Ovary (tissue), 9 donors: ENCODE data around the gene OR2AG1. TPM values are rescaled to one million over a fixed set of nuclear protein-coding genes. Genes with fewer than 3 reads are reported as not detected.

Source experiments
- DNase-seq, 5 donors: peaks; one replicate each; pipeline ENCODE4 v3.0.0-alpha.2; 2019 to 2020
- H3K27ac ChIP-seq, 2 donors: fragments of 200-600 bp; one replicate each; pipeline versions ENCODE4 v1.5.1 to v1.8.0; 2019 to 2022
- H3K27me3 ChIP-seq: fragments of 200-600 bp; one replicate; pipeline ENCODE4 v1.8.0; 2022
- H3K36me3 ChIP-seq: fragments of 200-600 bp; sonication (generic); one replicate; pipeline ENCODE4 v1.5.1; 2019
- H3K4me1 ChIP-seq: one replicate; pipeline ENCODE4 v1.8.1; 2013; ENCODE audit warnings: mild to moderate bottlenecking, moderate library complexity; ENCODE audit not compliant: insufficient read depth
- H3K4me3 ChIP-seq: fragments of 200-600 bp; sonication (generic); one replicate; pipeline ENCODE4 v1.5.1; 2017
- H3K9me3 ChIP-seq, 2 donors: fragments of 200-600 bp in 1 of 2; sonication (generic) in 1 of 2; one replicate each; pipeline versions ENCODE4 v1.5.1 to v1.8.1; 2013 to 2019; ENCODE audit warnings: mild to moderate bottlenecking in 1 of 2, moderate library complexity in 1 of 2
- CTCF ChIP-seq, 3 donors: fragments of 450-650 bp in 2 of 3; fragments of 200-600 bp in 1 of 3; IDR thresholded peaks; one replicate each; pipeline versions ENCODE4 v1.5.1 to v1.8.0; 2016 to 2022; ENCODE audit warnings: antibody characterized with exemption in 3 of 3, mild to moderate bottlenecking in 1 of 3
- EP300 ChIP-seq: sonication (generic); formaldehyde crosslinking; IDR thresholded peaks from one replicate; pipeline ENCODE4 v1.6.1; 2017; ENCODE audit warnings: antibody characterized with exemption
- POLR2A ChIP-seq: fragments of 450-650 bp; IDR thresholded peaks from one replicate; pipeline ENCODE4 v1.6.1; 2017; ENCODE audit warnings: antibody characterized with exemption, mild to moderate bottlenecking, moderate library complexity
- WGBS, 3 donors: extraction: QIAGEN DNeasy Blood & Tissue Kit in 1 of 3; methylation state at CpG; one replicate each; pipeline versions ENCODE4 v1.1.5 to v1.1.7; 2013 to 2017; 5-methylcytosine and 5-hydroxymethylcytosine counted together
- intact Hi-C, 4 donors: fragments of 100-400 bp; cut with DNase I; formaldehyde crosslinking; loops; one replicate each; pipeline versions ENCODE4 v1.11.0 to v1.15.1; 2022 to 2023
- polyA plus RNA-seq, 2 donors: library from polyadenylated mRNA; stranded (reverse); fragments of 200-250 nt in 1 of 2; fragments of 350-450 nt in 1 of 2; fragmentation: Illumina TruSeq in 1 of 2; extraction: RNeasy Lipid Tissue Mini Kit (QIAGEN cat#74804) in 1 of 2; gene quantifications; one replicate each; pipeline ENCODE4 v1.2.3, GENCODE V29; 2013 to 2014
- total RNA-seq, 7 donors: library from RNA; depleted of rRNA in 2 of 7; stranded (reverse); fragments of >200 nt in 2 of 7; fragmentation: NEBNext Ultra II Directional in 3 of 7; extraction: Animal tissue kit (Norgen Biotek cat#: 25700) in 3 of 7; gene quantifications; one replicate each; pipeline versions ENCODE4 v1.1.0 to v1.2.4, GENCODE V29; 2016 to 2023
- donor health status: DM: no; HTN: no; CAD: no; lungs with moderate emphysema.
- donor health status: DM: no; HTN: no; CAD: no.
- donor health status: Bipolar disorder and iron deficiency.
- donor health status: DM: yes; HTN: yes; CAD: no.
- donor health status: DM: no; HTN: no; CAD: no.
- donor health status: DM: yes; HTN: yes; CAD: no.

Gene OR2AG1
- total and polyA plus RNA-seq, 9 donors = not detected

- Histone ChIP-seq H3K4me1 (no peaks in the 10 kb centered on the region), H3K27ac (no peak overlapping the region), H3K27me3 (no peaks in the 10 kb centered on the region), H3K9me3 (no peaks in the 10 kb centered on the region), H3K36me3 (no peaks in the 10 kb centered on the region), H3K4me3 (no peak overlapping the region)
- WGBS, 3 donors = 2 to 3% (median 2%) methylated on average over 5 of the region's 5 CpGs
- intact Hi-C loops = no loop called here
- TF ChIP-seq POLR2A (no peak), CTCF (IDR thresholded peaks at IDR 0.05) (peak in 2 of 3 donors; percentile 25 to 54), EP300 (no peak)
- DNase-seq = no peak
Observed at GRCh38 chr11:6755303-6755952, 27.4 kb upstream of the OR2AG1 start.

GRCh38 chr11:6755953-6756347 lies 26.9 kb upstream of the OR2AG1 start:
- H3K27ac ChIP-seq = no peak overlapping the region
- intact Hi-C loops = no loop called here
- no peak for DNase-seq
- no peak overlapping the region for H3K4me3 ChIP-seq
- no peaks in the 10 kb centered on the region for H3K9me3 ChIP-seq
- 75 to 96% (median 91%) methylated on average over 1 of the region's 1 CpG for WGBS, 3 donors
- TF ChIP-seq EP300 = no peak
- TF ChIP-seq POLR2A = no peak
- H3K4me1 ChIP-seq = no peaks in the 10 kb centered on the region
- H3K36me3 ChIP-seq = no peaks in the 10 kb centered on the region
- H3K27me3 ChIP-seq = no peaks in the 10 kb centered on the region

- Histone ChIP-seq H3K27me3 (no peaks in the 10 kb centered on the region), H3K4me3 (no peak overlapping the region), H3K9me3 (no peaks in the 10 kb centered on the region), H3K4me1 (no peaks in the 10 kb centered on the region), H3K27ac (no peak overlapping the region), H3K36me3 (no peaks in the 10 kb centered on the region)
- TF ChIP-seq POLR2A (no peak), EP300 (no peak), CTCF (IDR thresholded peaks at IDR 0.05) (no peak)
- 48 to 50% (median 50%) methylated on average over 2 of the region's 2 CpGs for WGBS, 3 donors
- intact Hi-C loops = no loop called here
- peak in 3 of 5 donors; percentile 15 to 33 (median 19) for DNase-seq
Observed at GRCh38 chr11:6757373-6757967, 25.4 kb upstream of the OR2AG1 start.

- H3K9me3 ChIP-seq = no peaks in the 10 kb centered on the region
- no peaks in the 10 kb centered on the region for H3K27me3 ChIP-seq
- H3K36me3 ChIP-seq = no peaks in the 10 kb centered on the region
- intact Hi-C loops = no loop called here
- H3K4me3 ChIP-seq = no peak within 1 kb of the TSS
- no peak for DNase-seq
- TF ChIP-seq EP300 = no peak
- no peak for TF ChIP-seq POLR2A
- TF ChIP-seq CTCF (IDR thresholded peaks at IDR 0.05) = no peak
- no peaks in the 10 kb centered on the region for H3K4me1 ChIP-seq
- H3K27ac ChIP-seq = no peak within 1 kb of the TSS
- WGBS, 3 donors = 51 to 56% (median 52%) methylated on average over 4 of the region's 4 CpGs
Observed at GRCh38 chr11:6771926-6772893, 10.6 kb upstream of the OR2AG1 start, which contains the start of gene OR2AG2. TSS of gene OR2AG2 (minus strand) at chr11:6771976. CDS start at chr11:6768957, 3,019 bp downstream.
